Medulla oblongata (tissue), 1 donor: Measurements from ENCODE around the gene PDCD5.
"Not testable (repeated sequence)": the region's sequence is repeated elsewhere in the genome, so short reads cannot be mapped to it uniquely, and the experiment has no call there.

Source experiments
- DNase-seq: peaks from one replicate; pipeline ENCODE4 v3.0.0-alpha.2; 2015; ENCODE audit errors: extremely low spot score

Gene PDCD5

GRCh38 chr19:32576790-32577189 is 4.2 kb upstream of the PDCD5 start:
- no peak for DNase-seq

- no peak for DNase-seq
These were observed 563 bp upstream of the PDCD5 start for GRCh38 chr19:32580353-32580900.

GRCh38 chr19:32581705-32582179 is 752 bp downstream of the PDCD5 start:
- peak; percentile 7 for DNase-seq

- not testable (repeated sequence) for DNase-seq
These were observed 6.9 kb downstream of the PDCD5 start for GRCh38 chr19:32587747-32588504.

- no peak for DNase-seq
These were observed 13.0 kb downstream of the PDCD5 start for GRCh38 chr19:32594021-32594420.

GRCh38 chr19:32595491-32595890 is 14.5 kb downstream of the PDCD5 start:
- no peak for DNase-seq

GRCh38 chr19:32598022-32598421 is 17.0 kb downstream of the PDCD5 start:
- DNase-seq: no peak

GRCh38 chr19:32599258-32599657 is 18.3 kb downstream of the PDCD5 start:
- DNase-seq: no peak

GRCh38 chr19:32599736-32600157 is 18.8 kb downstream of the PDCD5 start:
- peak; percentile 66 for DNase-seq

GRCh38 chr19:32603961-32604360 is 23.0 kb downstream of the PDCD5 start:
- no peak for DNase-seq

GRCh38 chr19:32605544-32605943 is 24.6 kb downstream of the PDCD5 start:
- DNase-seq: no peak

- no peak for DNase-seq
These were observed 25.3 kb downstream of the PDCD5 start for GRCh38 chr19:32606289-32606688.

- no peak for DNase-seq
These were observed 26.5 kb downstream of the PDCD5 start for GRCh38 chr19:32607479-32607878.

GRCh38 chr19:32611161-32611560 is 30.2 kb downstream of the PDCD5 start:
- no peak for DNase-seq

GRCh38 chr19:32613008-32613407 is 32.0 kb downstream of the PDCD5 start:
- no peak for DNase-seq

GRCh38 chr19:32614916-32615315 is 33.9 kb downstream of the PDCD5 start:
- no peak for DNase-seq

GRCh38 chr19:32615569-32615968 is 34.6 kb downstream of the PDCD5 start:
- DNase-seq: no peak

GRCh38 chr19:32619051-32619685 is 38.2 kb downstream of the PDCD5 start:
- DNase-seq: no peak

GRCh38 chr19:32622002-32622401 is 41.0 kb downstream of the PDCD5 start:
- no peak for DNase-seq

GRCh38 chr19:32624410-32624809 is 43.4 kb downstream of the PDCD5 start:
- no peak for DNase-seq

- no peak for DNase-seq
These were observed 46.0 kb downstream of the PDCD5 start for GRCh38 chr19:32626969-32627368.

- no peak for DNase-seq
These were observed 46.8 kb downstream of the PDCD5 start for GRCh38 chr19:32627714-32628270.

GRCh38 chr19:32630338-32630737 is 49.3 kb downstream of the PDCD5 start:
- DNase-seq: no peak
